ENCODE data around the gene KLHL5. TPM values are rescaled to one million over a fixed set of nuclear protein-coding genes. Genes with fewer than 3 reads are reported as not detected.

Gene KLHL5
- total RNA-seq, 1 experiment from 2014 or later, result 128 TPM

DNA sequence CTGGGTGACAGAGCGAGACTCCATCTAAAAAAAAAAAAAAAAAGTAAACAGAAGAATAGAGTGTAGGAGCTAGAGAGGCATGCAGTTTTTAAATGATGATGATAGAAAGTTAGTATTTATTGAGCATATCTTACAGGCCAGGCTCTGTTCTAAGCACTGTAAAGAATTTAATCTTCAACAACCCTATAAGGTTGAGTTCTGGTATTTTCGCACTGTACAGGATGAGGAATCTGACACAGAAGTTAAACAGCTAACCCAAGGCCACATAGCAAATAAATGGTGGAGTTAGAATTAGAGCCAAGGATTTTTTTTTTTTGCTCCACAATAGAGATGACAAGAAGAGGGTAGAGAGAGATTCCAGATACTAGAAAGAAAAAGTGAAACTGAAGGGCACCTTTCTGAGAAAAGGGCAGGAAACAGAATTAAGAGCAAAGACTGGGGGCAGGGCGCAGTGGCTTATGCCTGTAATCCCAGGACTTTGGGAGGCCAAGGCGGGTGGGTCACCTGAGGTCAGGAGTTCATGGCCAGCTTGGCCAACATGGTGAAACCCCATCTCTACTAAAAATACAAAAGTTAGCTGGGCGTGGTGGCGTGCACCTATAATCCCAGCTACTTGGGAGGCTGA, 56.1 kb downstream of the KLHL5 start:
- no peaks in the 10 kb centered on the region for H3K27me3 ChIP-seq (ENCODE audit: control insufficient read depth, insufficient read depth, low read length)
- H3K36me3 ChIP-seq (ENCODE audit: control insufficient read depth, insufficient read depth, low read length), result peaks cover 17% of the 10 kb centered on the region
- ATAC-seq, result no peak
- TF ChIP-seq, protein P1, sequence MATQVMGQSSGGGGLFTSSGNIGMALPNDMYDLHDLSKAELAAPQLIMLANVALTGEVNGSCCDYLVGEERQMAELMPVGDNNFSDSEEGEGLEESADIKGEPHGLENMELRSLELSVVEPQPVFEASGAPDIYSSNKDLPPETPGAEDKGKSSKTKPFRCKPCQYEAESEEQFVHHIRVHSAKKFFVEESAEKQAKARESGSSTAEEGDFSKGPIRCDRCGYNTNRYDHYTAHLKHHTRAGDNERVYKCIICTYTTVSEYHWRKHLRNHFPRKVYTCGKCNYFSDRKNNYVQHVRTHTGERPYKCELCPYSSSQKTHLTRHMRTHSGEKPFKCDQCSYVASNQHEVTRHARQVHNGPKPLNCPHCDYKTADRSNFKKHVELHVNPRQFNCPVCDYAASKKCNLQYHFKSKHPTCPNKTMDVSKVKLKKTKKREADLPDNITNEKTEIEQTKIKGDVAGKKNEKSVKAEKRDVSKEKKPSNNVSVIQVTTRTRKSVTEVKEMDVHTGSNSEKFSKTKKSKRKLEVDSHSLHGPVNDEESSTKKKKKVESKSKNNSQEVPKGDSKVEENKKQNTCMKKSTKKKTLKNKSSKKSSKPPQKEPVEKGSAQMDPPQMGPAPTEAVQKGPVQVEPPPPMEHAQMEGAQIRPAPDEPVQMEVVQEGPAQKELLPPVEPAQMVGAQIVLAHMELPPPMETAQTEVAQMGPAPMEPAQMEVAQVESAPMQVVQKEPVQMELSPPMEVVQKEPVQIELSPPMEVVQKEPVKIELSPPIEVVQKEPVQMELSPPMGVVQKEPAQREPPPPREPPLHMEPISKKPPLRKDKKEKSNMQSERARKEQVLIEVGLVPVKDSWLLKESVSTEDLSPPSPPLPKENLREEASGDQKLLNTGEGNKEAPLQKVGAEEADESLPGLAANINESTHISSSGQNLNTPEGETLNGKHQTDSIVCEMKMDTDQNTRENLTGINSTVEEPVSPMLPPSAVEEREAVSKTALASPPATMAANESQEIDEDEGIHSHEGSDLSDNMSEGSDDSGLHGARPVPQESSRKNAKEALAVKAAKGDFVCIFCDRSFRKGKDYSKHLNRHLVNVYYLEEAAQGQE (IDR thresholded peaks at IDR 0.05; ENCODE audit: insufficient read depth in 1 of 2, low read depth in 2 of 2, low read length in 1 of 2), result no peak
- TF ChIP-seq TCF7L2 (IDR thresholded peaks at IDR 0.05; ENCODE audit: low read depth, low read length) (no peak), POLR2AphosphoS5 (IDR thresholded peaks at IDR 0.05; ENCODE audit: low read depth, low read length) (no peak), SIN3A (IDR thresholded peaks at IDR 0.05; ENCODE audit: borderline replicate concordance, insufficient read depth, low read depth, low read length) (no peak)
- TF ChIP-seq, protein P2, sequence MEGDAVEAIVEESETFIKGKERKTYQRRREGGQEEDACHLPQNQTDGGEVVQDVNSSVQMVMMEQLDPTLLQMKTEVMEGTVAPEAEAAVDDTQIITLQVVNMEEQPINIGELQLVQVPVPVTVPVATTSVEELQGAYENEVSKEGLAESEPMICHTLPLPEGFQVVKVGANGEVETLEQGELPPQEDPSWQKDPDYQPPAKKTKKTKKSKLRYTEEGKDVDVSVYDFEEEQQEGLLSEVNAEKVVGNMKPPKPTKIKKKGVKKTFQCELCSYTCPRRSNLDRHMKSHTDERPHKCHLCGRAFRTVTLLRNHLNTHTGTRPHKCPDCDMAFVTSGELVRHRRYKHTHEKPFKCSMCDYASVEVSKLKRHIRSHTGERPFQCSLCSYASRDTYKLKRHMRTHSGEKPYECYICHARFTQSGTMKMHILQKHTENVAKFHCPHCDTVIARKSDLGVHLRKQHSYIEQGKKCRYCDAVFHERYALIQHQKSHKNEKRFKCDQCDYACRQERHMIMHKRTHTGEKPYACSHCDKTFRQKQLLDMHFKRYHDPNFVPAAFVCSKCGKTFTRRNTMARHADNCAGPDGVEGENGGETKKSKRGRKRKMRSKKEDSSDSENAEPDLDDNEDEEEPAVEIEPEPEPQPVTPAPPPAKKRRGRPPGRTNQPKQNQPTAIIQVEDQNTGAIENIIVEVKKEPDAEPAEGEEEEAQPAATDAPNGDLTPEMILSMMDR (IDR thresholded peaks at IDR 0.05), result no peak
- BruUV-seq (replicated peaks), result no TSS peak
- intact Hi-C loops (cut with micrococcal nuclease; ENCODE audit: unreplicated experiment) (no loop called here), in situ Hi-C loops (cut with HindIII; ENCODE audit: low pct_unique_long_range_greater_than_20kb, low sequenced_read_pairs) (no loop called here)
- CTCF ChIA-PET, result no interaction called here
- H3K9me3 ChIP-seq (ENCODE audit: control insufficient read depth, insufficient read depth, low read depth, low read length), result no peaks in the 10 kb centered on the region
- H3K4me1 ChIP-seq (ENCODE audit: control insufficient read depth, insufficient read depth, low read length), result no peaks in the 10 kb centered on the region
- no peak overlapping the region for H3K27ac ChIP-seq (ENCODE audit: low read length)
- POLR2A ChIA-PET, result no interaction called here
- H3K4me3 ChIP-seq (ENCODE audit: low read depth in 2 of 2, low read length in 2 of 2), result no peak overlapping the region
- DNase-seq (ENCODE audit: low read depth, low spot score), result no peak

DNA sequence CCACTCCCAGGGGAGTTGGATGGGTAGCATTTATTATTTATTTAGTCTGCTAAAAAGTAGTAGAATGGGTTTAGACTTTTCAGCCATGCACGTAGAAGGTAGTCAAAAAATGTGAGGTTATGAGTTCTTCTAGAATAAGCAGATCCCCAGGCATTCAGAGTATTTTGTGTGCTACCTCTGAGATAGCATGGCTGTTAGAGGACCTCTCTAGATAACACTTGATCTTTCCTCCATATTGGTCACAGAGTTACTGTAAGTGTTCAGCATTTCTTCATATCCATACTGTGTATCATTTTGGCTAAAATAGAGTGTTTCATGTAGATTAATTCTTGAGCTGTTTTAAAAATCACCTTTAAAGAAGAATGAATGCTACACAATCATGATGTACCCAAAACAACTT, 58.4 kb downstream of the KLHL5 start:
- H3K27me3 ChIP-seq (ENCODE audit: control insufficient read depth, insufficient read depth, low read length), result no peaks in the 10 kb centered on the region
- no peak overlapping the region for H3K27ac ChIP-seq (ENCODE audit: low read length)
- TF ChIP-seq, protein P2 (IDR thresholded peaks at IDR 0.05), result no peak
- TF ChIP-seq TCF7L2 (IDR thresholded peaks at IDR 0.05; ENCODE audit: low read depth, low read length) (no peak), SIN3A (IDR thresholded peaks at IDR 0.05; ENCODE audit: borderline replicate concordance, insufficient read depth, low read depth, low read length) (no peak), POLR2AphosphoS5 (IDR thresholded peaks at IDR 0.05; ENCODE audit: low read depth, low read length) (no peak)
- TF ChIP-seq, protein P1 (IDR thresholded peaks at IDR 0.05; ENCODE audit: insufficient read depth in 1 of 2, low read depth in 2 of 2, low read length in 1 of 2), result no peak
- ChIA-PET POLR2A (no interaction called here), CTCF (no interaction called here)
- DNase-seq (ENCODE audit: low read depth, low spot score) (no peak), ATAC-seq (no peak)
- no peaks in the 10 kb centered on the region for H3K9me3 ChIP-seq (ENCODE audit: control insufficient read depth, insufficient read depth, low read depth, low read length)
- intact Hi-C loops (cut with micrococcal nuclease; ENCODE audit: unreplicated experiment), result no loop called here
- BruUV-seq (replicated peaks), result no TSS peak
- in situ Hi-C loops (cut with HindIII; ENCODE audit: low pct_unique_long_range_greater_than_20kb, low sequenced_read_pairs), result no loop called here
- no peaks in the 10 kb centered on the region for H3K4me1 ChIP-seq (ENCODE audit: control insufficient read depth, insufficient read depth, low read length)
- H3K4me3 ChIP-seq (ENCODE audit: low read depth in 2 of 2, low read length in 2 of 2), result no peak overlapping the region
- H3K36me3 ChIP-seq (ENCODE audit: control insufficient read depth, insufficient read depth, low read length), result peaks cover 3% of the 10 kb centered on the region; the same call in 1 of the 2 replicates

Measured in Panc1 (cell line).